K562 treated with DMSO at 1 percent for 12 hours (cell line): ENCODE measurements around the gene PLXNC1. TPM values are rescaled to one million over a fixed set of nuclear protein-coding genes. Genes with fewer than 3 reads are reported as not detected.

Experiments used
- total RNA-seq: library from RNA; unstranded; fragments of 300-600 nt; gene quantifications from 2 replicates; pipeline ENCODE4 v1.2.3, GENCODE V29; 2022; ENCODE audit not compliant: insufficient read depth

PLXNC1 gene
- 0.55 and 0.79 TPM in 2 replicates for total RNA-seq

DNA sequence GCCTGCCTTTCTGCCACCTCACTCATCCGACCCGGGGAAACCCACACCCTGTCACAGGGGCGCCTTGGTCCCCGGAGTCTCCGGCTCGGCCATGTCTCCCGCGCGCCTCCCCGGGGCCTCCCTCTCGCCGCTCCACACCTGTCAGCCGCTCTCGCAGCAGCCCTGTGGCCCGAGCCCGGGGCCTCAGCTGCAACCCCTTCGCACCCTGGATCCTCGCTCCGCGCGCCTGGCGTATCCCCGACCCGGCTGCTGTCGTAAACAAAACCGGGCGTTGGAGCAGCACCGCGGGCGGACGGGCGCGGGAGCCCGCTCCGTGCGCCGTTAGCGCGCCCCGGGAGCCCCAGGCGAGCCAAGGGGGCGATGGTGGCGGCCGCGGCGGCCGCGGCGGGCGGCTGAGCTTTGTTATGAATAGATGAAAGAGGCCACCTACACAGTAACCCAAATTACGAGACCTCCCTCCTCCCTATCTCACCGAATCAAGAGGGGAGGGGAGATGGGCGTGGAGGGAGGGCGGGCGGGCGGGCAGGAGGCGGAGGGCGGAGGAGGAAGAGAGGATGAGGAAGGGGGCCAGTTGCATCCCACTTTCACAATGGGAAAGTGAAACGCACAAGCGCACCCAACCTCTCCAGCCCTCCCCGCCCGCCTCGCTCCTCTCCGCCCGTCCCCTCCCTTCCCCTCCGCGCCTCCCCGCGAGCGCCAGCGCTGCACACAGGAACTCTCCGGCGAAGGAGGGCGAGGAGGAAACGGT lies at the start of gene PLXNC1:
Gene PLXNC1 (plus strand): TSS at position 587 of the 748 bp plus-strand sequence. CDS start 395 bp downstream, outside the sequence.

